WTC11 (cell line): ENCODE results near the gene CHST11.

ENCODE experiments used
- ATF2 ChIP-seq: sonication (generic); formaldehyde crosslinking; IDR thresholded peaks from 2 replicates; pipeline ENCODE4 v1.8.1; 2022; ENCODE audit warnings: low read depth, missing genetic modification reagents, borderline replicate concordance
- CTCF ChIP-seq: fragments of 200-600 bp; IDR thresholded peaks from 2 replicates; pipeline ENCODE4 v1.8.0; 2022; ENCODE audit warnings: antibody characterized with exemption
- GABPB1 ChIP-seq: sonication (generic); formaldehyde crosslinking; IDR thresholded peaks from 2 replicates; pipeline ENCODE4 v1.8.1; 2023; ENCODE audit warnings: mild to moderate bottlenecking, missing genetic modification reagents
- JUN ChIP-seq: sonication (generic); formaldehyde crosslinking; IDR thresholded peaks from 2 replicates; pipeline ENCODE4 v1.8.0; 2023; ENCODE audit warnings: mild to moderate bottlenecking, missing genetic modification reagents
- MYBL2 ChIP-seq: sonication (generic); formaldehyde crosslinking; IDR thresholded peaks from 2 replicates; pipeline ENCODE4 v1.8.1; 2023; ENCODE audit warnings: mild to moderate bottlenecking, moderate library complexity, missing genetic modification reagents
- NFYB ChIP-seq: sonication (generic); formaldehyde crosslinking; conservative IDR thresholded peaks from 2 replicates; pipeline ENCODE4 v1.8.0; 2022; ENCODE audit warnings: low read depth, missing genetic modification reagents

- TF ChIP-seq NFYB (CRISPR knock-in tag) (no peak), JUN (CRISPR knock-in tag) (no peak), CTCF (no peak), MYBL2 (CRISPR knock-in tag) (no peak), GABPB1 (CRISPR knock-in tag) (no peak), ATF2 (CRISPR knock-in tag) (no peak)
Measured at GRCh38 chr12:104439137-104439536, 17.6 kb upstream of the CHST11 start.
